Right renal pelvis (tissue), 4 donors: Measurements from ENCODE around the gene PEX10. TPM values are rescaled to one million over a fixed set of nuclear protein-coding genes. Genes with fewer than 3 reads are reported as not detected.
"Not testable (repeated sequence)": the region's sequence is repeated elsewhere in the genome, so short reads cannot be mapped to it uniquely, and the experiment has no call there.

Source experiments
- DNase-seq, 4 donors: peaks; one replicate each; pipeline ENCODE4 v3.0.0-alpha.2; 2013; ENCODE audit warnings: low read depth in 4 of 4, low spot score in 3 of 4, missing footprints in 1 of 4
- polyA plus RNA-seq, 4 donors: library from polyadenylated mRNA; unstranded; fragments of 120-200 nt; gene quantifications; one replicate each; pipeline ENCODE4 v1.2.1, GENCODE V29; 2013; ENCODE audit not compliant: insufficient read length in 4 of 4

The PEX10 gene
- polyA plus RNA-seq, result 10 to 100 TPM; 21.0 to 29.9 (median 23.3) TPM

DNA sequence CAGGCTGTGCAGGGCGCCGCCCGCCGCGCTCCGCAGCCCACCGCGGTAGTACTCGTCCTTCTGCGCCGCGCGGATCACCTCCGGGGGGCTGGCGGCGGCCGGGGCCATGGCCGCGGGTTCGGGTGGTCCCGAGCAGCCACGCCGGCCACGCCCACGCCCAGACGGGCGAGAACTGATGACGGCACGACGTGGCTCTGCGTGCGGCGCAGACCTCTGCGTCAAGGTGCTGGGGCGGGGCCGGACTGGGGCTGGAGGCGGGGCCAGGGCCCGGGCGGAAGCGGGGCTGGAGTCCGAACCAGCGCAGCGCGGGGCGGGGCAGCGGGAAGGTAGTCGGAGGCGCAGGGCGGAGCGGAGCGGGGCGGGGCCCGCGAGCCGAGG, at the start of gene PEX10:
PEX10 (minus strand) TSS at position 170 of the 378 bp plus-strand sequence; CDS start at position 108, 62 bp downstream.
- peak; percentile 88 to 92 (median 90) for DNase-seq

GRCh38 chr1:2460996-2461751, 48.8 kb upstream of the PEX10 start:
- DNase-seq, result no peak

- DNase-seq, result no peak
Observed at GRCh38 chr1:2460203-2460602, 47.8 kb upstream of the PEX10 start.

- no peak for DNase-seq
Observed at GRCh38 chr1:2459757-2460156, 47.4 kb upstream of the PEX10 start.

DNA sequence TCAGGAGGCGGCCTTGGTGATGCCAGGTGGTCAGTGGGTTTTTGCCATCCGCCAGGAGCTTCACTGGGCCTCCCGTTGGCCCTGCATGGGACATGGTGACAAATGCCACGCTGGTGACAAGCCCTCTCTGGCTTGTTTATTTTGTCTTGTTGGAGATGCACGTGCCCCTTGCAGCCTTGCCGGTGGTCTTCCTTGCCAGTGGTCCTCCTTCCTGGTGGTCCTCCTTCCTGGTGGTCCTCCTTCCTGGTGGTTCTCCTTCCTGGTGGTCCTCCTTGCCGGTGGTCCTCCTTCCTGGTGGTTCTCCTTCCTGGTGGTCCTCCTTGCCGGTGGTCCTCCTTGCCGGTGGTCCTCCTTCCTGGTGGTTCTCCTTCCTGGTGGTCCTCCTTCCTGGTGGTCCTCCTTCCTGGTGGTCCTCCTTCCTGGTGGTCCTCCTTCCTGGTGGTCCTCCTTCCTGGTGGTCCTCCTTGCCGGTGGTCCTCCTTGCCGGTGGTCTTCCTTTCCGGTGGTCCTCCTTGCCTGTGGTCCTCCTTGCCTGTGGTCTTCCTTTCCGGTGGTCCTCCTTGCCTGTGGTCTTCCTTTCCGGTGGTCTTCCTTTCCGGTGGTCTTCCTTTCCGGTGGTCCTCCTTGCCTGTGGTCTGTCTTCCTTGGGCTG, 46.9 kb upstream of the PEX10 start:
- DNase-seq, result not testable (repeated sequence)

DNA sequence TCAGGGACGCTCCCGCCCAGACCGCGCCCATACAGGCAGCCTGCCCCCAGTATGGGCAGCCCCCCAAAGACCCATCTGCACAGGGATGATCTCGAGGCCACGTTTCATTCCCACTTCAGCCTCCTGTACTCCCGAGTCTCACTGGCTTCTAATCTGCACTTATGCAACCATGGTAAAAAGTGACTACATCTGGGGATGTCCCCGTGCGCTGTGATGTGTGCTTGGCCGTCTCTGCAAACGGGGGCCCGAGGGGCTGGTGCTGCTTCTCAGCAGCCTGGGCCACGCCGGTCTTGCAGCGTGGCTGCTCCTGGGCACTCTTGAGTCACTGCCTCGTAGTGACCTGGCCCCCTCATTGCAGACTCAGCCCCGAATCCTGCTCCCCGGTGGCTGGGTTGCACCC, 46.3 kb upstream of the PEX10 start:
- no peak for DNase-seq

DNA sequence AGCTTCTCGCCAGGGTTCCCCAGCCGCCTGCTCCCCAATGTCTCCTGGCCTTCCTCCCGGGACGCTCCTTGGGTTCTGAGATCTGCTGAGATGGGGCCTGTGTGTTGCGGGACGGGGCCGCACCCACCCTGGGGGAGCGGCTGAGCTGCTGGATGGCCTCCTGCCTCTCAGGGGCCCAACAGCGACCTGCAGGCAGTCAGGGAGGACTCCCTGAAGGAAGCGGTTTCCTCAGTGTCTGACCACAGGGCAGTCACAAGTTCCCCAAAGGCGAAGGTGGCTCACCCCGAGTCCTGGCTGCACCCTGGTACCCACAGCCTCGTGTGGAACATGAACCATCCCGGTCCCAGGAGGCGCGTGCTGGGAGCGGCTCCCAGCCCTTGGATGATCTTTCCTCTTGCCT, 45.1 kb upstream of the PEX10 start:
- no peak for DNase-seq

DNA sequence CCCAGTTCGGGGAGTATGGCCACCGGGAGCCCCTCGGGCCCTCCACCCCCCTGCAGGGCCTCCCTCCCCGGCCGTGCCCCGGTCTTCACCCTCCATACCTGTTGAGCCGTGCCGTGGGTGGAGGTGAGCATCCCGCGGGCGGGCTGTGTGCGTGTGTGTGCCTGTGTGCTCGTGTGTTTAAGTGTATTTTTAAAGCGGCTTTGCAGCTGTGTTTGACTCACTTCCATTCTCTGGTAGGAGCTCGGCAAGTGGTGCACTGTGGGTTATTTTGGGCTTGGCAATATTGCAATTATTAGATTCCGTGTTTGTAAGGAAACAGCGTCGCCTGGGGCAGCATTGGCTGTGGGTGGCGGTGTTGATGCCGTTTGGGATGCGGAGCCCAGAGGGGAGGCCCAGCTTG, 43.4 kb upstream of the PEX10 start:
- no peak for DNase-seq

DNA sequence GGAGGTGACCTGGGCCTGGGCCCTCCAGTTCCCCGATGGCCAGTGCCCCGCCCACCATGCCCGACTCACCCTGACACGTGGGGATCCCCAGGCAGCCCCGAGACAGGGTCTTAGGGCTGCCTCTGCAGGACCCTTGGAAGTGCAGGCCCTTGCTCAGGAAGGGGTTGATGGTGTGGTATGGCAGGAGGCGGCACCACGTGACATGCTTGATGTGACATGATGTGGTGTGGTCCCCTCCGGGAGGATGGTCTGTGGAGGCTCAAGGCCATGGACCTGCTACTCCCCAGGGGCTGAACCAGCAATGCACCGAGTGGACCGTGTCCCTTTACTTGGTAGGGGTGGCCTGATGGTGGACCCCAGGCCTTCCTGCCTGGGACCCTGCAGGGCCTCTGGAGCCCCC, 41.9 kb upstream of the PEX10 start:
- DNase-seq, result no peak

DNA sequence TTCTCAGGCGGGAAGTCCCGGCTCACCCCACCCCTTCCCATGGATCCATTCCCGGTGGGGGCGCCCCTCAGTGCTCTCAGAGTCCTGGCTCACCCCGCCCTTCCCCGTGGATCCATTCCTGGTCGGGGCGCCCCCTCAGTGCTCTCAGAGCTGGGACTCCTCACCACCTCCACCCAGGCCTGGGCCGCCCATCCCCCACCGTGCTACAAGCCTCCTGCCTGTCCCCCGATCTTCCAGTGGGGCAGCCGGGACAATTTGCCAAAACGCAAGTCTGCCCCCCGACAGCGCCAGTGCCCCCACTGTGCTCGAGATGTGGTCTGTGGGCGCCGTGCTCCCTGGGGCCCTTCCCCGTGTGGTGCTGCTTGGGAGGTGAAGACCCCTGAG, 40.6 kb upstream of the PEX10 start:
- no peak for DNase-seq

DNA sequence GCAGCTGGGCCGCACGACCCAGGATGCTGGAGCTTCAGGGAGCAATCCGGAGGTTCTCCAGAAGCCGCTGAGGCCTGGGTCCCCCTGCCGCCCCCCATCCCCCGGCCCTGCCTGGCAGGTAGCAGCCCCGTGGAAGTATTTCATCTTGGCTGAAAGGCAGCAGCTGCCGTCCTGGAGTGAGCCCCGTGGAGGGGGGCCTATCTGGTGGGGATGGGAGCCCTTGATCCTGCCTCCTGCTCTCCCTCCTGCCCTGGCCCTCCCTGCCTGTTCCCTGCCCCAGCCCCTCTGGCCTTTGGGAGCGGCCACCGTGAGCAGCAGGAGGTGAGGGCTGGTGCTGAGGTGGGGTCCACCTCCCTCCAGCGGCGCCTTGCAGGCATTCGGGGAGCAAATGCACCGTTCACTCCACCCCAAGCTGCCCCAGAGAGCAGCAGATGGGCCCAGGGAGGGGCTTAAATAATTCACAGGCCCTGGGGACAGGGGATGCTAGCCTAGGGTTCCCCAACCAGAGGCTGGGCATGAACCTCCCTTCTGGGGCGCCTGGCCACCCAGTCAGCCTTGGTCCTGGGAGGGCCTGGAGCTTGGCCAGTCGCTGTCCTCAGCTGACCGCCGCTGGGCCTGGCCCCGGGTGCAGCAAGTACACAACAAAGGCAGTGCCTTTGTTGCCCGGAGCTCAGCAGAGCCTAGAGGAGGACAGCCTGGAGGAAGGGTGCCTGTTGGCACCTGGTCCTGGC, 40.0 kb upstream of the PEX10 start:
- DNase-seq, result no peak

DNA sequence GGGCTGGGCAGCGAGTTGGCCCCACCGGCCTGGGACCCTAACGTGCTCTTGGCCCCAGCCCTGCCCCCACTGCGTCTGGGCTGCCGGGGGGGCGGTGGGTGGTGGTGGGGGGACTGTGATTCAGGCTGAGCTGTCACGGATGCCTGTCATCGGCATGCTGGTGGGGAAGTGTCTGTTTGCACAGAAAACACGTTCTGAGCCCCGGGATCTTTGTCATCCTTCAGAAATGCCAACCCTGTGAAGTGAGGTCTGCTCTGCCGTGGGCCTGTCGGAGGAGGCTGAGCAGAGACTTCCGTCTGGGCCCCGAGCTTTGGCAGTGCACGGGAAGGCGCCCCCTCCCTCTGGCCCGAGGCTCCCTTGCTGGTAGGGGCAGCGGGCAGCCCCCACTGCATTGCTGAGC, 39.4 kb upstream of the PEX10 start:
- DNase-seq, result no peak

- no peak for DNase-seq
Observed at GRCh38 chr1:2449636-2450454, 37.5 kb upstream of the PEX10 start.

DNA sequence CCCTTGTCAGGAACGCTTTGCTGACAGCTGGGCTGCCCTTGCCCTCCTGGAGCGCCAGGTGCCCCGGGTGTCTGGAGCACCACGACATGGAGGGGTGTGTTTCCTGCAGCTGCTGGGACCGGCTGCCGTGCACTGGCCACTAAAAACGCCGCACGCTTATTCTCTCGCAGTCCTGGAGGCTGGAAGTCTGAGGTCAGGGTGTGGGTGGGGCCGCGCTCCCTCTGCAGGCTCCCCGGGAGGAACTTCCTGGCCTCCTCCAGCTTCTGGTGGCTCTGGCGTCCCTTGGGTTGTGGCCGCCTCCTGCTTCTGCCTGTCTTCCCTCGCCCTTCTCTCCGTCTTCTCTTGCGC, 35.7 kb upstream of the PEX10 start:
- no peak for DNase-seq

- DNase-seq, result no peak
Observed at GRCh38 chr1:2447276-2448097, 35.1 kb upstream of the PEX10 start.

DNA sequence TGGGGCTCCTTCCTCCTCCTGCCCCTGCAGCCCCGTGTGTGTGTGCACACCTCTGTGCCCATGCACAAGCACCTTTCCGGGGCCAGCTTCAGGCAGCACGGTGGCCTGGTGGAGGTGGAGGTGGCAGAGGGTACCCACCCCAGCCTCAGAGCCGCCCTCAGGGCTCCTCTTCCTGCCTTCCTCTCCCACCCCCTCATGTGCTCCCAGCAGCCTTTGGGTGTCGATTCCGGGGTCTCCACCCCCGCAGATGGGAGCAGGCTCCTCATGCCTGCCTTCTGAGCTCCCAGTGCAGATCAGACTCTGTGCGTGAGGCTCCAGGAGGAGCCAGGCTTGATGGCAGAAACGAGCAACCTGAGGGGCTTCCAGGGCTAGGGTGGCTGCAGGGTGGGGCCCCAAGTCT, 34.5 kb upstream of the PEX10 start:
- no peak for DNase-seq

DNA sequence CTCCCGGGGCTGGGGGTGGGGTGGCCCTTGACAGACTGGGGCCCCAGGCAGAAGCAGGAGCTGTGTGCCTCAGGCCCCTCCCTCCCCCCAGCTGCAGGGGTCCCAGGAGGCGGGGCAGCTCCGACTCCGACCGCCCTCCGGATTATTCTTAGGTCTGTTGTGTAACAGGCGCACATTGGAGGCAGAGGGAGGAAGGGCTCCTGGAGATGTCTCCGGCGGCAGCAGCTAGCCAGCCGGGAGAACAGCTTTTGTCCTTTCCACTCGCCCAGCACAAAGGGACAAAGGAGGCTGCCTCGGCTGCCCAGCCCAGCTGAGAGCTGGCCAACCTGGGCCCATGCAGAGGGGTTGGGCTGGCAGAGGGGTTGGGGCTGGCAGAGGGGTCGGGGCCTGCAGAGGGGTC, 34.0 kb upstream of the PEX10 start:
- DNase-seq, result no peak

DNA sequence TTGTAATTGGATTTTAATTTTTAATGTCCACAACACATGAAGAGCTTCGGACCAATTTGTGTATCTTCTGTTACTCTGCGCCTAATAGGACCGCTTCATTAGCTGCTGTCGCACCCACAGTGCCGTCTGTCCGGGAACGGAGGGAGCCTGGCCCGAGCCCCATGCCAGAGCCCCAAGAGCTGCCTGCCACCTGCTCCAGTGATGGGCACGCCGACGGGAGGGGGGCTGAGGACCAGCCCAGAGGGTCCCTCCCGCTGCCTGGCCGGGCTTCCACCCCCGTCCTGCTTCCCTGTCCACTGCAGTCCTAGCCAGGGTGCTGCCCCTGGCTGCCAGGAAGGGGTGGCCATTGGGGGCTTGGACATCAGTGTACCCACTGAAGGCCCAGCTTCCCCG, 33.5 kb upstream of the PEX10 start:
- no peak for DNase-seq

- no peak for DNase-seq
Observed at GRCh38 chr1:2445162-2445822, 32.9 kb upstream of the PEX10 start.
